ENCODE data around the gene TCF4. TPM values are rescaled to one million over a fixed set of nuclear protein-coding genes. Genes with fewer than 3 reads are reported as not detected.

The TCF4 gene
- total and polyA plus RNA-seq, 2 donors (not counting 3 experiments of a cell fraction or from before 2014, with no cell fraction given): 183 to 390 TPM

DNA sequence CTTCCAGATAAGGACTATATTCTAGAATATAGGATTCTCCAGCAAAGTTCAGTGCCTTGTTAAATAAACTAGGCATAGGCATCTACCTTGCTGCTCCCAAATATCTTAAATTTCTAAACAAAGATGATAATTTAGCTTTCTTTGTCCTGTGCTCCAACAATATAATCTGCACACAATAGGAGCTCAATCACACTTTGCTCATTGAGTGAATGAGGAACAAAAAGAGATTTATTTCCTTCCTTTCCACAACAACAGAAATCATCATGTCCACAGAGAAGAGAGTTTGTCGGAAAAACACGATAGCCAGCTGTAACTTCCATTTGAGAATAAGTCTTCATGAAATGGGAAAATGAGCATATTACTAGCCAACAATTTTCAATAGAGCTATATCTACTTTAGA, 256.7 kb downstream of the TCF4 start:
- Histone ChIP-seq H3K9me3 (replicated peaks; ENCODE audit: control insufficient read depth, insufficient read depth, low read length) (no peaks in the 10 kb centered on the region), H3K4me1 (ENCODE audit: control insufficient read depth, extremely low read depth, insufficient read depth, low read length) (peaks cover 57% of the 10 kb centered on the region), H4K20me1 (replicated peaks; ENCODE audit: control insufficient read depth, extremely low read depth, insufficient read depth, low read length) (peaks cover 2% of the 10 kb centered on the region), H2AFZ (ENCODE audit: low read depth, low read length) (no peak overlapping the region), H3K27ac (ENCODE audit: insufficient read depth, low read depth, low read length) (peak overlapping the region; percentile 37), H3K4me3 (replicated peaks in 1 of 3; ENCODE audit: insufficient read depth in 1 of 3, low read depth in 1 of 3, low read length in 3 of 3) (no peak overlapping the region), H3K36me3 (ENCODE audit: control insufficient read depth in 2 of 2, extremely low read depth in 1 of 2, insufficient read depth in 2 of 2, low read length in 2 of 2) (no peaks in the 10 kb centered on the region), H3K9ac (replicated peaks; ENCODE audit: extremely low read depth, insufficient read depth, low read length) (no peak overlapping the region), H3K4me2 (ENCODE audit: insufficient read depth, low read length) (no peak overlapping the region), H3K9me1 (replicated peaks; ENCODE audit: control insufficient read depth, extremely low read depth, insufficient read depth, low read length) (no peaks in the 10 kb centered on the region), H3K27me3 (ENCODE audit: control insufficient read depth in 2 of 2, insufficient read depth in 2 of 2, low read length in 2 of 2) (no peaks in the 10 kb centered on the region), H3K79me2 (ENCODE audit: control insufficient read depth, insufficient read depth, low read length) (peaks cover 37% of the 10 kb centered on the region)
- BruUV-seq (replicated peaks): no TSS peak
- ChIA-PET CTCF (interaction anchor here (1.0 to 1.9 kb wide), 3 partner anchors 9 to 96 kb away, joined by 4 to 5 read pairs (median 5); no protein-coding TSS in a partner anchor), POLR2A (interaction anchor here (1.4 kb wide), 1 partner anchor 9 kb away, joined by 3 read pairs; no protein-coding TSS in a partner anchor)
- dilution Hi-C loops (cut with MboI; ENCODE audit: extremely low pct_ligation_motif_present, low sequenced_read_pairs) (no loop called here), intact Hi-C loops (cut with micrococcal nuclease) (no loop called here)
- TF ChIP-seq FOS (IDR thresholded peaks at IDR 0.05; ENCODE audit: borderline replicate concordance, insufficient read depth, low read length) (no peak), JUN (IDR thresholded peaks at IDR 0.05; ENCODE audit: borderline replicate concordance, insufficient read depth, insufficient read length, low read depth) (no peak)
- FAIRE-seq (no peak), DNase-seq (ENCODE audit: low read depth, low spot score) (peak; percentile 40)

- Histone ChIP-seq H3K27me3 (ENCODE audit: control insufficient read depth in 2 of 2, insufficient read depth in 2 of 2, low read length in 2 of 2) (no peaks in the 10 kb centered on the region), H3K9me1 (replicated peaks; ENCODE audit: control insufficient read depth, extremely low read depth, insufficient read depth, low read length) (no peaks in the 10 kb centered on the region), H3K36me3 (ENCODE audit: control insufficient read depth in 2 of 2, extremely low read depth in 1 of 2, insufficient read depth in 2 of 2, low read length in 2 of 2) (no peaks in the 10 kb centered on the region), H3K4me1 (ENCODE audit: control insufficient read depth, extremely low read depth, insufficient read depth, low read length) (peaks cover 69% of the 10 kb centered on the region), H4K20me1 (replicated peaks; ENCODE audit: control insufficient read depth, extremely low read depth, insufficient read depth, low read length) (no peaks in the 10 kb centered on the region), H3K9me3 (replicated peaks; ENCODE audit: control insufficient read depth, insufficient read depth, low read length) (no peaks in the 10 kb centered on the region), H3K79me2 (ENCODE audit: control insufficient read depth, insufficient read depth, low read length) (peaks cover 50% of the 10 kb centered on the region), H3K4me3 (replicated peaks in 1 of 3; ENCODE audit: insufficient read depth in 1 of 3, low read depth in 1 of 3, low read length in 3 of 3) (peak overlapping the region in 1 of 3 experiments; percentile 19), H2AFZ (ENCODE audit: low read depth, low read length) (no peak overlapping the region), H3K9ac (replicated peaks; ENCODE audit: extremely low read depth, insufficient read depth, low read length) (peak overlapping the region; percentile 91), H3K27ac (ENCODE audit: insufficient read depth, low read depth, low read length) (peak overlapping the region; percentile 92), H3K4me2 (ENCODE audit: insufficient read depth, low read length) (peak overlapping the region; percentile 77)
- ChIA-PET CTCF (interaction anchor here (0.8 to 1.6 kb wide), 6 partner anchors 9 to 454 kb away, joined by 3 to 7 read pairs (median 3); no protein-coding TSS in a partner anchor), POLR2A (no interaction called here)
- peak; percentile 96 for DNase-seq (ENCODE audit: low read depth, low spot score)
- dilution Hi-C loops (cut with MboI; ENCODE audit: extremely low pct_ligation_motif_present, low sequenced_read_pairs): no loop called here
- TF ChIP-seq GATA2 (IDR thresholded peaks at IDR 0.05; ENCODE audit: insufficient read depth, insufficient read length, low read depth, low read length): peak; percentile 35
- no peak for TF ChIP-seq EZH2 (IDR thresholded peaks at IDR 0.05; ENCODE audit: borderline replicate concordance, low read depth, low read length, severe bottlenecking)
- TF ChIP-seq FOS (IDR thresholded peaks at IDR 0.05; ENCODE audit: borderline replicate concordance, insufficient read depth, low read length): peak; percentile 82
- TF ChIP-seq CTCF (IDR thresholded peaks at IDR 0.05; ENCODE audit: extremely low read depth in 1 of 2, insufficient read depth in 1 of 2, low read depth in 1 of 2, low read length in 2 of 2): no peak
- TF ChIP-seq POLR2A (IDR thresholded peaks at IDR 0.05; ENCODE audit: low read depth, low read length): peak; percentile 36
- TF ChIP-seq POLR2AphosphoS5 (IDR thresholded peaks at IDR 0.05; ENCODE audit: insufficient read depth, low read depth, low read length): peak; percentile 87
- peak; percentile 97 for TF ChIP-seq JUN (IDR thresholded peaks at IDR 0.05; ENCODE audit: borderline replicate concordance, insufficient read depth, insufficient read length, low read depth)
- no TSS peak for BruUV-seq (replicated peaks)
- intact Hi-C loops (cut with micrococcal nuclease): loop anchor here (1.0 to 10.0 kb wide), 9 partner anchors 10 to 874 kb away; no protein-coding TSS in a partner anchor
- peak; percentile 92 for FAIRE-seq
These were observed 259.7 kb downstream of the TCF4 start for GRCh38 chr18:55328301-55328700.
